GM12872 (cell line): ENCODE data around the gene TAS1R2.

Source experiments
- CTCF ChIP-seq: IDR thresholded peaks from 3 replicates; pipeline ENCODE4 v1.5.1; 2011; ENCODE audit warnings: low read depth, mild to moderate bottlenecking, low read length, moderate library complexity; ENCODE audit not compliant: insufficient read depth

The TAS1R2 gene

GRCh38 chr1:18901147-18901951, 41.9 kb upstream of the TAS1R2 start:
- no peak for TF ChIP-seq CTCF

- TF ChIP-seq CTCF = no peak
These were observed 40.9 kb upstream of the TAS1R2 start for GRCh38 chr1:18900303-18900841.

- TF ChIP-seq CTCF = no peak
These were observed 40.0 kb upstream of the TAS1R2 start for GRCh38 chr1:18899363-18900049.

GRCh38 chr1:18898567-18898966, 39.1 kb upstream of the TAS1R2 start:
- TF ChIP-seq CTCF = no peak

GRCh38 chr1:18895317-18895716, 35.9 kb upstream of the TAS1R2 start:
- no peak for TF ChIP-seq CTCF

GRCh38 chr1:18893120-18893519, 33.7 kb upstream of the TAS1R2 start:
- TF ChIP-seq CTCF = no peak

GRCh38 chr1:18891426-18891780, 31.9 kb upstream of the TAS1R2 start:
- no peak for TF ChIP-seq CTCF
